Measurements from ENCODE around the gene TUBGCP2. TPM values are rescaled to one million over a fixed set of nuclear protein-coding genes. Genes with fewer than 3 reads are reported as not detected.

TUBGCP2 gene
- total and polyA plus RNA-seq, 2 of the 13 experiments (the other 11 are each of a cell fraction or from before 2014, with no cell fraction given) = 21.3 to 34.5 TPM

- 0 out of 2 replicates have a peak, but pooled peaks have one; percentile 77 for TF ChIP-seq ZNF761 (CRISPR knock-in tag; conservative IDR thresholded peaks at IDR 0.05)
- peak; percentile 72; the same call in 1 of the 2 replicates for TF ChIP-seq PAXIP1 (CRISPR knock-in tag; conservative IDR thresholded peaks at IDR 0.05)
- TF ChIP-seq NONO (IDR thresholded peaks at IDR 0.05) = no peak
- TF ChIP-seq NONO (CRISPR knock-in tag; conservative IDR thresholded peaks at IDR 0.05) = peak; percentile 10; the same call in 1 of the 2 replicates
- peak; percentile 58 for TF ChIP-seq ZNF501 (CRISPR knock-in tag; IDR thresholded peaks at IDR 0.05)
- no peak for TF ChIP-seq ZNF614 (CRISPR knock-in tag; IDR thresholded peaks at IDR 0.05; ENCODE audit: borderline replicate concordance)
- no peak for TF ChIP-seq U2AF1 (optimal IDR thresholded peaks at IDR 0.05; ENCODE audit: low read depth, low read length)
- TF ChIP-seq WIZ (CRISPR knock-in tag; IDR thresholded peaks at IDR 0.05) = no peak
- no peak for TF ChIP-seq ZNF484 (CRISPR knock-in tag; IDR thresholded peaks at IDR 0.05; ENCODE audit: borderline replicate concordance, low read depth)
- TF ChIP-seq SP4 (CRISPR knock-in tag; IDR thresholded peaks at IDR 0.05) = peak; percentile 42; the same call in 1 of the 2 replicates
- TF ChIP-seq, protein P1, sequence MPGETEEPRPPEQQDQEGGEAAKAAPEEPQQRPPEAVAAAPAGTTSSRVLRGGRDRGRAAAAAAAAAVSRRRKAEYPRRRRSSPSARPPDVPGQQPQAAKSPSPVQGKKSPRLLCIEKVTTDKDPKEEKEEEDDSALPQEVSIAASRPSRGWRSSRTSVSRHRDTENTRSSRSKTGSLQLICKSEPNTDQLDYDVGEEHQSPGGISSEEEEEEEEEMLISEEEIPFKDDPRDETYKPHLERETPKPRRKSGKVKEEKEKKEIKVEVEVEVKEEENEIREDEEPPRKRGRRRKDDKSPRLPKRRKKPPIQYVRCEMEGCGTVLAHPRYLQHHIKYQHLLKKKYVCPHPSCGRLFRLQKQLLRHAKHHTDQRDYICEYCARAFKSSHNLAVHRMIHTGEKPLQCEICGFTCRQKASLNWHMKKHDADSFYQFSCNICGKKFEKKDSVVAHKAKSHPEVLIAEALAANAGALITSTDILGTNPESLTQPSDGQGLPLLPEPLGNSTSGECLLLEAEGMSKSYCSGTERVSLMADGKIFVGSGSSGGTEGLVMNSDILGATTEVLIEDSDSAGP (CRISPR knock-in tag; IDR thresholded peaks at IDR 0.05; ENCODE audit: borderline replicate concordance) = peak; percentile 66; the same call in 1 of the 2 replicates
- TF ChIP-seq FOSL1 (CRISPR knock-in tag; IDR thresholded peaks at IDR 0.05; ENCODE audit: borderline replicate concordance) = peak; percentile 91
- no peak for TF ChIP-seq KAT2B (IDR thresholded peaks at IDR 0.05; ENCODE audit: borderline replicate concordance, low read depth, low read length)
- 0 out of 2 replicates have a peak, but pooled peaks have one; percentile 13 for TF ChIP-seq ZNF326 (CRISPR knock-in tag; IDR thresholded peaks at IDR 0.05; ENCODE audit: borderline replicate concordance)
- TF ChIP-seq, protein P2, sequence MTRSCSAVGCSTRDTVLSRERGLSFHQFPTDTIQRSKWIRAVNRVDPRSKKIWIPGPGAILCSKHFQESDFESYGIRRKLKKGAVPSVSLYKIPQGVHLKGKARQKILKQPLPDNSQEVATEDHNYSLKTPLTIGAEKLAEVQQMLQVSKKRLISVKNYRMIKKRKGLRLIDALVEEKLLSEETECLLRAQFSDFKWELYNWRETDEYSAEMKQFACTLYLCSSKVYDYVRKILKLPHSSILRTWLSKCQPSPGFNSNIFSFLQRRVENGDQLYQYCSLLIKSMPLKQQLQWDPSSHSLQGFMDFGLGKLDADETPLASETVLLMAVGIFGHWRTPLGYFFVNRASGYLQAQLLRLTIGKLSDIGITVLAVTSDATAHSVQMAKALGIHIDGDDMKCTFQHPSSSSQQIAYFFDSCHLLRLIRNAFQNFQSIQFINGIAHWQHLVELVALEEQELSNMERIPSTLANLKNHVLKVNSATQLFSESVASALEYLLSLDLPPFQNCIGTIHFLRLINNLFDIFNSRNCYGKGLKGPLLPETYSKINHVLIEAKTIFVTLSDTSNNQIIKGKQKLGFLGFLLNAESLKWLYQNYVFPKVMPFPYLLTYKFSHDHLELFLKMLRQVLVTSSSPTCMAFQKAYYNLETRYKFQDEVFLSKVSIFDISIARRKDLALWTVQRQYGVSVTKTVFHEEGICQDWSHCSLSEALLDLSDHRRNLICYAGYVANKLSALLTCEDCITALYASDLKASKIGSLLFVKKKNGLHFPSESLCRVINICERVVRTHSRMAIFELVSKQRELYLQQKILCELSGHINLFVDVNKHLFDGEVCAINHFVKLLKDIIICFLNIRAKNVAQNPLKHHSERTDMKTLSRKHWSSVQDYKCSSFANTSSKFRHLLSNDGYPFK (CRISPR knock-in tag; IDR thresholded peaks at IDR 0.05; ENCODE audit: borderline replicate concordance) = no peak
- no peak for TF ChIP-seq SIN3A (IDR thresholded peaks at IDR 0.05; ENCODE audit: borderline replicate concordance, low read depth, low read length)
- TF ChIP-seq FOSL2 (CRISPR knock-in tag; IDR thresholded peaks at IDR 0.05) = peak; percentile 97
- no peak for TF ChIP-seq REL (CRISPR knock-in tag; conservative IDR thresholded peaks at IDR 0.05)
- peak; percentile 42; the same call in 1 of the 2 replicates for TF ChIP-seq ZFX (CRISPR knock-in tag; IDR thresholded peaks at IDR 0.05; ENCODE audit: low read depth)
- peak; percentile 11; the same call in 1 of the 2 replicates for TF ChIP-seq CEBPG (CRISPR knock-in tag; IDR thresholded peaks at IDR 0.05)
- TF ChIP-seq ZKSCAN1 (IDR thresholded peaks at IDR 0.05; ENCODE audit: low read length) = no peak
Measured at GRCh38 chr10:133347710-133348517, 39.2 kb upstream of the TUBGCP2 start (continued).
